Heart left ventricle (tissue), 13 donors: Measurements from ENCODE around the gene EFR3B.

Source experiments
- CTCF ChIP-seq, 12 donors: fragments of 200-600 bp; sonication (generic) in 4 of 12; IDR thresholded peaks; one replicate each; pipeline versions ENCODE4 v1.5.0 to v1.8.0; 2018 to 2022; ENCODE audit warnings: antibody characterized with exemption in 12 of 12, mild to moderate bottlenecking in 5 of 12
- POLR2A ChIP-seq, 2 donors: fragments of 450-650 bp; IDR thresholded peaks; one replicate each; pipeline ENCODE4 v1.6.1; 2017; ENCODE audit warnings: antibody characterized with exemption in 2 of 2, mild to moderate bottlenecking in 2 of 2, moderate library complexity in 2 of 2
- donor health status: ischemic (EF 13 %, LVEDD 7.1; RV severe dilation, severe dysfunction).
- donor health status: DM: no; HTN: yes; CAD: no.
- donor health status: DM: no; HTN: no; CAD: no.
- donor health status: ischemic (EF 25% LVEDD 6.9; RV normal size, moderate dysfunction).
- donor health status: ischemic (EF 25% LVEDD 5.7; RV mildly dilated, moderate dysfunction).
- donor health status: ischemic (EF 35%, LVEDD 5.7; RV mildly dilated, moderate dysfunction).
- donor health status: nonischemic (EF 11% LVEDD 7.7; RV severe dilation, severe dysfunction).
- donor health status: DM: yes; HTN: yes; CAD: no.
- donor health status: PGD.
- donor health status: ischemic (EF 29% LVEDD 5.4; RV normal size, mild dysfunction).
- donor health status: nonischemic (EF 23%, LVEDD 6.1; RV moderate dilation, normal function).

DNA sequence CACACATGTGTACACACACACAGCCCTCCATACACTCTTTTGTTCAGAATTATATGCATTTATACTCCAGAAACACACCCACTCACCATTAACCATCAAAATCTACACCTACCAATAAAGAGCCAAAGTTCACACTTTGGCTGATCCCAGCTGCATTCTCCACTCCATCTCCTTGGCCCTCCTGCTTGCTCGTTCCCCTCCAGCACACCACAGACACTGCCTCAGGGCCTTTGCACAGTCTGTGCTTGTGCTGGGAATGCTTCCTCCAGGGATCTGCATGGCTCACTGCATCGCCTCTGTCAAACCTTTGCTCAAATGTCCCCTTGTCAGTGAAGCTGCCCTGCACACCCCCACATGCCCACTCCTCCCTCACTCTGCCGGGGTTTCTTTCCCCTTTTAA lies 80.5 kb downstream of the EFR3B start:
- TF ChIP-seq POLR2A (IDR thresholded peaks at IDR 0.05) (no peak), CTCF (IDR thresholded peaks at IDR 0.05) (no peak)
